Cerebellar nuclear complex (tissue), 1 donor: ENCODE results near the gene SH3GLB2.
"Not testable (repeated sequence)": the region's sequence is repeated elsewhere in the genome, so short reads cannot be mapped to it uniquely, and the experiment has no call there.

ENCODE experiments used
- DNase-seq, 2 experiments: peaks; one replicate each; lab custom pipeline; 2025; lab: John Stamatoyannopoulos, UW

SH3GLB2 gene

DNA sequence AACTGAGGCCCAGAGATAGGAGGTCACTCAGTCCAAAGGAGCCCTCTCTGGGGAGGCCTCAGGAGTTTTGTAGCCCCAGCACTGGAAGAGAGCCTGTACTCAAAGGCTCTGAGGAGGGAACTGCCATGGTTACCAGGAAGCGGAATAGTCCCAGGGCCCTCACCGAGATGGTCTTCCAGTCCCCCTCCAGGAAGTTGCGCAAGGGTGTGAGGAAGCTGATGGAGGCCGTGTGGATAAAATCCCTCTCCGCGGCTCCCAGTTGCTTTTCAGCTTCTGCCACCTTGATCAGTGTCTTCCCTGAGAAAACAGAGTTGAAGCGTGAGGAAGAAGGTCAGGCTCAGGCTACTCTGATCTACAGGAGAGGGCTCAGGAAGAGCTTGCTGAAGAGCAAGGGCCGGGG is 13.5 kb downstream of the SH3GLB2 start:
- DNase-seq: no peak

DNA sequence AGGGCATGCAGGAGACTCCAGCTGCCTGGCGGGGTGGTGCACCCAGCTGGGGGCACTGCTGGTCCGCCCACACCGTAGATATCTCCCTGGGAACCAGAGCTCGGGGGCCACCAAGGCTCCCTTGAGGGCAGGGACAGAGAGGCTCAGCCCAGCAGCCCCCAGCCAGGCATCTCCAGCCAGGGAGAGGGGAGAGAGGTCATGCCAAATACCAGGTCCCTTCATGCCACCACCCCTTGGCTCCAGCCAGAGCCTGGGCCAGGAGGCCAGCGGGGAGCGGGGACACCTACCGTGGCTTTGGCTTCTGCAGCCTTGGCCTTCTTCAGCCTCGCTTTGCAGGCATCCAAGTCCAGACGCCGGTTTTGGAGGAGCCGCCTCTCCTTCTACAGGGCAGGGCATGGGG is 14.0 kb downstream of the SH3GLB2 start:
- DNase-seq: no peak

DNA sequence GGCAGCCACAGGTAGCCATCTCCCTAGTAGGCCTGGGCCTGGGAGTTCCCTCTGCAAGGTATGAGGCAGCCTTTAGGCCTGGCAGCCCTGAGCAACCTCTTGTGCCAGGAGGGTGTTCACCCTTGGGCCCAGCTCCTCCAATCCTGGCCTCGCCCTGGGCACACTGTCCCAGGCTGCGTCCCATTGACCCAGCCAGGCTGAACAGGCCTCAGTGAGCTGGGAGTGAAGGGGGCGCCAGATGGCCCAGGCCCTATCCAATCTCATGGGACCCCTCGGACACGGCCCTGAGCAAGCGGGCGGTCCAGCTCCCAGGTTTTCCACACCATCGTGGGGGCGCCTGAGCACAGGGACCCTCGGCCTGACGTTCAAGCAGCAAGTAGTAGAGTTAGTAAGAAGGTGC is 14.5 kb downstream of the SH3GLB2 start:
- DNase-seq: no peak

DNA sequence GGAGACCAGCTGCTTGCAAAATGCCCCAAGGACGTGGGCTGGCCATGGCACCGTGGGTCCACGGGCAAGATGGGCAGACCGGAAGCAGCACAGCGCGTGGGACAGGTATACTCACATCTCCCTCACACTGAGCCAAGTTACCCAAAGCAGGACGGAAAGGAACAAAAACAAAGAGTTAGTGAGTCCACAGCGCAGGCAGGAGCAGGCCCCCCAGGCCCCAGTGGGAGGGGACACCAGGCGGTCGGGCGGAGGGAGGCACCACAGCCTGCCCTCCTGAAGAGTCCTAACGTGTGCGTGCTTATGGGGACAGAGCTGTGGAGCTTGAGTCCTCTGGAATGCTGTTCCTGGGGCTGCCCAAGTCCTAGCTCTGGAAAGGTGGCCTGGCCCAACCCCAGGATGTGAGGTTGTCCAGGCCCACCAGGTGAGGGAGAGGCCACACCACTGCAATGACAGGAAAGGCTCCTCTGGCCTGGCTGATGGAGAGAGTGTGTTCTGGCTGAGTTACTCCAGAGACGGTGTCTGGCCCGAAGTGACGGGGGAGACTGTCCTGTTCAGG is 15.2 kb downstream of the SH3GLB2 start:
- DNase-seq: no peak

DNA sequence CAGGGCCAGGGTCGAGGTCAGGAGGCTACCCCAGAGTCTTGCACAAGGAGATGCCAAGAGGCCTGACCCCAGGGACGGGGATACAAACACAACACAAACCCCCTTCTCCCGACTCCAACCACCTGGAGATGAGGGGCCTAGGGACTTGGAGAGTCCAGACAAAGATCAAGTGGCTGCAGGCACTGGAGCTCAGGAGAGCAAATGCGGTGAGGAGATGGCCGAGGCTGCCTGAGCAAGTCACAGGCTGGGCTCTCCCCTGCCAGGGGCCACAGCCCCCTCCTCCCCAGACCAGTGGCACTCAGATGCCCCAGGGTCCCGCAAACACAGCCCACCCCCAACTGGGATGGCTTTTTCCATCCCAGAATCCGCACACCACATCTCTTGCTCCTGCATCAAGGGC is 15.8 kb downstream of the SH3GLB2 start:
- no peak for DNase-seq

DNA sequence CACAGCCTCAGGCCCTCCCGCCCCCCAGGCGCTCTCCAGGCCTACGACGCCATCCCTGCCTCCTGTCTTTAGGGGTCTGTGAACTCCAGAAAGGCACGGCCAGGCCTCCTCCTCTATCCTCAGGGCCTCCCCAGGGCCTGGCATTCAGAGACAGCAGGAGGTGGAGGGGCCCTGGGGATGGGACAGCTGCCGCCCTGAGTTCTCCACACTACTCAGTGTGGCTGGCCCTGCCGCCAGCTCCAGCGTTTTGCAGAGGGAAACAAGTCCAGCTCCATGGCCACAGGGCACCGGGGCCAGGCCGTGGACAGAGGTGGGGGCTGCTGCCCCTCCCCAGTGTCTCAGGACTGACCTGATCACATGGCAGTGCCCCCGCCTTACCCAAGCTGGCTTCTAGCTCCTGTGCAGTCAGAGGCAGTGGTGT is 16.4 kb downstream of the SH3GLB2 start:
- no peak for DNase-seq

DNA sequence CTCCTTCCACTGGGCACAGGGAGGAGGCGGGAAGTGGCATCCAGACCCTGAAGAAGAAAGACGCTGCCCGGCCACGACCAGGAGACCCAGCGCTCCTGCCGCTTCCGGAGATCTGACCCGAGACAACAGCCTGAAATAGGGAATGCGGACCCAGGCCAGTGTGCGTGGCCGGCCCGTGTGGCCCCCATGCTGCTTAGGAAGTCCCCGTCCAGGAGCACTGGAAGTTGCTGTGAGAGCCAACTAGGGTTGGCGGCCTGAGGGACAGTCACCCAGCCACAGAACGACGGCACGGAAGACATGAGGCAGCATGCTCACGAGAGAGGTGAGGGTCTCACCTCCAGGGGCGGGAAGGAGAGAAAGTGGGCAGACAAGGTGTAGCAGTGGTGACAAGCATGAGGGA is 17.0 kb downstream of the SH3GLB2 start:
- no peak for DNase-seq

DNA sequence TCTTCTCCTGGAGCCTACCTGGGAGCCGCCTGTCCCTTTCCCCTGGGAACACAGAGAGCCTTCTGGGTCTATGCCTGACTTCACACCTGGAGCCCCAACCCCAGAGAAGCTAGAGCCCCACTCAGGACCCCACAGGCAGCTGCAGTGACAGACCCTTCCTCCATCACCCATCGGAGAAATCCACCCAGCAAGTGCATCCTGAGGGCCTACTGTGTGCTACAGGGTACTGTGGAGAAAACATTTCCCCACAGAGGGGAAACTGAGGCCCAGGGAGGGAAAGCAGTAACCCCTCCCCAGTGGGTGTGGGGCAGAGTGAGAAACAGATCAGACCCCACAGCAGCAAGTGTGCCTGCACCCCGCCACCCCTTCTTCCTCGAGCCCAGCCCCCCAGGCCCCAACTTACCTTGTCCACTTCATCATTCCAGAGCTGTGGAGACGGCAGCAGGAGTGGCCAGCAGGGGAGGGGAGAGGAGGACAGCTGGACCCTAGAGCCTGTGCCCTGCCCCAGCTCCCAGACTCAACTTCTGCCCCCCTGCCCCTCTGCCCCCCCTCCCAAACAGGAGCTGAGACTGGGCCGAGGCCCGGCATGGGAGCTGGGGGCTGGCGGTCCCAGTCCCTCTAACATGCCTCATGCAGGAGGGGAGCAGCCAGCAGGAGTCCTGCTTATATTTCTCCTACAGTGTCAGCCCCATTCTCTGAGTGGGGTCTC is 17.7 kb downstream of the SH3GLB2 start:
- DNase-seq: no peak

DNA sequence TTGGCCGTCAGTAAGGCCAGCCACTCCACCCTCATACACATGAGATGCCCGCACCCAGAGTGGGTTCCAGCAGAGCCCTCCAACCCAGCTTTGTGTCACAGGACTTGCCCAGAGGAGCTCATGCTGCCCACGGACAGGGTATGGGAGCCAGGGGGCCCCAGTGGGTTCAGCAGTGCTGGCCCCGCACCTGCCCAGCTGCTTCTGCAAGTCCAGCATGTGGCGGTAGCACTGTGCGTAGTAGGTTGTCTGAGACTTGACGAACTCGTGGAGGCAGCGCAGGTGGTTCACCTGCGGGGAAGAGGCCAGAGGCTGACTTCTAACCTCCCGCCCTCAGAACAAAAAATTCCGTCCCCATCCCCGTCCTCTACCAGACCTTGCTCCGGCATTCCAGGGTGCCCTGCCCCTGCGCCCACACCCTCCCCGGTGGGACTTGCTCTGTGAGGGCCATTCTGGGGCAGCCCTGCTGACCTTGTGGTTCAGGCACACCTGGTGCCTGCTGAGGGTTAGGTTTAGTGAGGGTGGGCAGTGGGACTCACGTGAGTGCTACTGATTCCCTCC is 18.5 kb downstream of the SH3GLB2 start:
- DNase-seq: no peak

DNA sequence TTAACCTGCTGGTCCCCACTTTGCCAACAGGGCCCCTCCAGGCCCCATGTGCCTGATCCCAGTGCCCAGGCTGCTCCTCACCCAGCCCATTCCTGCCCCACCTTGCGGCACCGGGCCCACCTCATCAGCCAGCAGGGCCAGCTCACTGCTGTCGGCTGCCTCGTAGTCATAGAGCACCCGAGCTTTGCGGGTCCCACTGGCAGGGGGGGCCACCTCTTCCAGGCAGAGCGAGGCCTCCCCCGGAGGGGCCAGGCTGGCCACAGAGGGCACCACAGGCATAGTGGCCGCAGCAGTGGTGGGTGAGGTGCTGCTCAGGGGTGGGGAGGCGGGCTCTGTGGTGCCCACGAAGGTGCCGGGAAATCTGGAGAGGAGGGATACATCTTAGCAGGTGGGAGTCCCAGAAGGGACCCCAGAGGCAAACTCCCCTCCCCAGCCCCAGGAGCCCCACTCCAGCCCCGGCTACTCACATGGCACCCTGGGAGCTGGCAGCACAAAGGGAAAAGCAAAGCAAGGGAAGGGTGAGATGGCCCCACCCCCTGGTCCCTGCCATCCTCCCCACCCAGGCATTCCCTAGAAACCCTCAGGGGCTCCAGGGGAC is 19.0 kb downstream of the SH3GLB2 start:
- DNase-seq: no peak

DNA sequence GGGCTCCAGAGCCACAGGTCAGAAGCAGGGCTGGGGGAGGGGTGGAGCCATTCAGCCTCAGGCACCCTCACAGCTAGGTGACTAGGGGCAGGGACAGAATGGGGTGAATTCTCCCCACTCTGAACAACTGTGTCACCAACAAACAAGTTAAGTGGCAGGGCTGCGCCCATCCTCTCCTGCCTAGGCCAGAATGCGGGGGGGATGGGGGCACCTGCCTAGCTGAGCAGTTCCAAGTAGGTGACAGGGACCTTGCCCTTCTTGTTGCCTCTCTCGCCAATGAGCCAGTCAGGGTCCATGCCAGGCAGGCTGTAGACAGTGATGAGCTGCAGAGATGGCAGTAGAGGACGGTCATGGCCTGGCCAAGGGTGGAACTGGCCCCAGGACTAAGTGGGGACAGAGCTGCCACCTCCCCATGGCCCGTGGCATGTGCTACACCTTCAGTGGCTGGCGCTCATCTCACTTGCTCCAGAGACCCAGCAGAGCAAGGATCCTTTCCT is 19.6 kb downstream of the SH3GLB2 start:
- DNase-seq: no peak

DNA sequence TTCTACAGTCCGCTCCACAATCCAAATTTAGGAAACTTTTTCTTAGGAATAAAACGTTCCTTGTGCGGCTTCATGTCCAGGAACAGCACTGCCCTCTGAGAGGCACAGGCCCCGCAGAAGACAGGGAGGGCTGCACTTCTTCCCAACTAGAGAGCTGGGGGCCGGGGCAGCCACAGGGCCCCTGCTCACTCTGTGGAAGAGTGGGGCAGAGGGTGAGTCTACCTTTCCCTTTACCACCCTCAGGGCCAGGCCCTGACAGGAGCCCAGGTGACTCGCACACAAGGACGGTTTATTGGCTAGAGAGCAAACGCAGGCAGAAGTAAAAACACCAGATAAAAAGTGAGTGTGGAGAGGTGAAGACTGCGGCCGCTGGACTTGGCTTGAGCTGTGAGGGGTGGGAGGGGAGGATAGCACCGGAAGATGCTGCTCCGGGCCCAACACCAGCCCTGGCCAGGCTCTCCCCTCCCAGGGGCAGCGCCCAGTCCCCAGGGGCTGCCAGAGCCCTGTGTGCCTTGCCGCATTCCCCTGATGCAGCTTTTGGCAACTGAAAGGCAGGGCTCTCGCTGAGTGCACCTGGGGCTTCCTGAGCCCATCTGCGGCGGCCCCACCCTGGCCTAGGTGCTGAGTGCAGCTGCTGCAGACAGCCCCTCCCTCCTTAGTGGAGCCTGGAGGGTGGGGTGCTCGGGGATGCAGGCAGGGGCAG is 20.2 kb downstream of the SH3GLB2 start:
- no peak for DNase-seq

DNA sequence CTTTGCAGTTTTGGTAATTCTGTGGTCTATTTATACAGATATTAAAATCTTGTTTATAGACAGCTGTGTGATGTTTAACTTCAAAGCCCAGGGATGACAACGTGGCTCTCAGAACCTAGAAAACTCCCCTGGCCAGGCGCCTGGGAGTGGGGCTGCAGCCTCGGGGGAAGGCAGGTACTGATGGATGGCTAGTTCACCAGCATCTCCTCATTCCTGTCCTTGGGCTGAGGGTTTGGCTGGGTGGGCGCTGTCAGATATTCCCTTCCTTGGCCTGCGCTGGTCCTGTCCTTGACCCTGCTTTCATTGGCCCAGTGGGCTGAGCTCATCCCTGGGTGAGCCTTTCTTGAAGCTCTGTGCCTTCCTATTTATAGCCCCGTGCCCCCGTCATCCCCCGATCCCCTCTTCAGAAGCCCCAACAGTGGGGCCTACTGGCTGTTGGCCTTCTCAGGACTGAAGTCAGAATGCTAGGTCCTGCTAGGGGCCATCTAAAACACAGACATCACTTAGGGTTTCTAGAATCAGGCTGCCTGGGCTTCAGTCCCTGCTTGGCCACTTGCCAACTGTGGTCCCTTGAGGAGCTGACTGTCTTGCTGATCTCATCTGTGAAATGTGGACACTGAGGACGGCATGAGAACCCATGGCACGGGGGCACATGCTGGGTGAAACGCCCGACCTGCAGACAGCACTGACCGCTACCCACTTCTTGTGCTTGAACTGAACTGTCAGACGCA is 20.9 kb downstream of the SH3GLB2 start:
- DNase-seq: no peak

DNA sequence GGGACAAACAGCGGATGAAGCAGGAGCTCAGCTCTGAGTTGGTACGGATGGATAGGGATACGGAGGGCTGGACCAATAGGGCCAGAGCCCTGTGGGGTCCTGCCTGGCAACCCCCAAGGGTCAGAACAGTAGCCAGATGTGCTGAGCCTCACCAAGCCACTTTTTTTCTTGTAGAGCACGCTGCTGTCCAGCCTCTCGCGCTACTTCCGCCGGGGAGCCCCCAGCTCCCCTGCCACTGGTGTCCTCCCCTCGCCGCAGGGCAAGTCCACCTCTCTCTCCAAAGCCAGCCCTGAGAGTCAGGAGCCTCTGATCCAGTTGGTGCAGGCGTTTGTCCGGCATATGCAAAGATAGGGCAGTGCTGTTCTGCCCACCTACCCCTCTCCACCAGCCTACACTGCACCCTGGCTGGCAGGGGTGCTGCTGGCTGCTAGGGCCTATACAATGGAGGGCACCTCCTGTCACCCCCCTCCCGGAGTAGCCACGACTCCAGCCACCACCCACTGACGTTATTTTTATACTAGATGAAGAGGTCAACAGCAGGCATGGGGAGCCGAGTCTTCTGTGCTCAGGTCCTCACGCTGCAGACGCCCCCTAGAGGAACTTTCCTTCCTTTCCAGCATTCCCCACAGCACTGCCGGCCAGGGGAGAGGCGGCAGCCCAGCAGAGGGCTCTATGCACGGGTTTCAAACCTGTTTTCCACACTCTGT is 21.6 kb downstream of the SH3GLB2 start:
- DNase-seq: peak; percentile 24 to 78

DNA sequence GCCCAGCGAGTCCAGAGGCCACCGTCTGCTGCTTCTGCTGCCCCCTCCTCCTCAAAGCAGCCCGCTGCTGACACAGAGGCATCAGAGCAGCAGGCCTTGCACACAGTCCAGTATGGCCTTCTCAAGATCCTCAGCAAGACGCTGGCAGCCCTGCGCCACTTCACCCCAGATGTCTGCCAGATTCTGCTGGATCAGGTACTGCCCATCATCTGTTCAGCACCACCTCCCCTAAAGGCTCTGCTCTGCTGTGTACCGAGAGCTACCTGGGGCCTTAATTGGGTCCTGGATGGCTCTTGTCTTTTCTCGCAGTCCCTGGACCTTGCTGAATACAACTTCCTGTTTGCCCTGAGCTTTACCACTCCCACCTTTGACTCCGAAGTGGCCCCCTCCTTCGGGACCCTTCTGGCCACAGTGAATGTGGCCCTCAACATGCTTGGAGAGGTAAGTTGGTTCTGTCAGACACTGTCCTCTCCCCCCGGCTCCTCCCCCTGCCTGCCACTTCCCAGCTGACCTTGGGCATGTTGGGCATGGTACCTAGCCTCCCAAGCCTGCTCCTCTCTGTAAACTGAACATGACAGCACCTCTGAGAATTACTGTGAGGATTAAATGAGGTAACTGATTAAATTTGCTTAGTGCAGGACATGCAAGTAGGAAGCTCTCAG is 22.7 kb downstream of the SH3GLB2 start:
- DNase-seq: no peak

DNA sequence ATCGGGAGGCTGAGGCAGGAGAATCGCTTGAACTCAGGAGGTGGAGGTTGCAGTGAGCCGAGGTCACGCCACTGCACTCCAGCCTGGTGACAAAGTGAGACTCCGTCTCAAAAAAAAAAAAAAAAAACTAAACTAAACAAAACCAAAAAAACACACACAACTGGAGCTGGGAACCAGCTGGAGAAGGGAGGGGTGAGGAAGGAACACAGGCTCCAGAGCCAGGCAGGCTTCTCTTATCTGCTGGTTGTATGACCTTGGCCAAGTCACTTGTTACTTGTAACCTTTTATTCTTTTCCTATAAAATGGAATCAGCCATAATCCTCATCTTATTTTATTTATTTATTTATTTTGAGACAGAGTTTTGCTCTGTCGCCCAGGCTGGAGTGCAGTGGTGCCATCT is 24.0 kb downstream of the SH3GLB2 start:
- not testable (repeated sequence) for DNase-seq

DNA sequence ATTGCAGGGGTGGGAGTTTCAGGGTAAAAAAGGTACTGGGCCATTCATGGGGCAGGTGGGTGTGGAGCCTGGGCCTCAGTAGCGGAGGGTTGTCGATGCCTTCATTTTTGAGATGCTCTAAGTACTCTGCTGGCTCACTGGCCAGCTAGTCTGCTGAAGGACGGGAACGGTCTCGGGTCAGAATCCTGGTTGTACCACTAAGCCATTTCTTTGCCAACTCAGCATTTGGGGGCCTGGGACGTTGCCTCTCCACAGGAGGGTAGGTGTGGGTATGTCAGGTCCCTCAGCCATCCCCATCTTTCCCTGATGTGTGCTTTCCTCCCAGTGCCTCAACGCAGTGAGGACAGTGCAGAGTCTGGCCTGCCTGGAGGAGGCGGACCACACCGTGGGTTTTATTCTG is 25.1 kb downstream of the SH3GLB2 start:
- DNase-seq: no peak

DNA sequence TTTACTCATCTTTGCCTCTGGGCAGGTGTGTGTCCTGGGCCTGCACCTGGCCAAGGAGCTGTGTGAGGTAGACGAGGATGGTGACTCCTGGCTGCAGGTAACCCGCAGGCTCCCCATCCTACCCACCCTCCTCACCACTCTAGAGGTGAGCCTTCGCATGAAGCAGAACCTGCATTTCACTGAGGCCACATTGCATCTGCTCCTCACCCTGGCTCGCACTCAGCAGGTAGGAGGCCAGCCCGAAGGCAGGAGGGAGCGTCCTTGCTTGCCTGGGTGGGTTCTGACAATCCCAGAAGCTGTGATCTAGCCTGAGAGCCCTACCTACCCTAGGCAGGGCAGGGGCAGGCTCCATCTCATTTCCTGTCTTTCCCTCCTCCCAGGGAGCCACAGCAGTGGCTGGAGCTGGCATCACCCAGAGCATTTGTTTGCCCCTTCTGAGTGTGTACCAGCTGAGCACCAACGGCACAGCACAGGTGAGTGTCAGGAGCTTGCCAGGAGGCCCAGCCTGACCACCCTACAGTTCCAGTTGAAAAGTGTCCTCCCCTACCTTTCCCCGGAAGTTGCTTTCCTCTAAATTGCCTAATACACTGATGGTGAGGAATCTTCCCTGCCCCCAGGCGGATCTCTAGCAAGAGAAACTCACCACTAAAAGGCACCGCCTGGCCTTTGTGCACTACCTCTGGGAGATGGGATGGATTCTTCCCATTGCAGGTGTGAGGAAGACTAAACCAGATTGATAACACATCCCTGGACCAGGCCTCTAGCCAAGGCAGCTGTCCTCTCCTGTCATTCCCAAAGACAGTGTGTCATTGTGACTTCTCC is 26.4 kb downstream of the SH3GLB2 start:
- DNase-seq: no peak

DNA sequence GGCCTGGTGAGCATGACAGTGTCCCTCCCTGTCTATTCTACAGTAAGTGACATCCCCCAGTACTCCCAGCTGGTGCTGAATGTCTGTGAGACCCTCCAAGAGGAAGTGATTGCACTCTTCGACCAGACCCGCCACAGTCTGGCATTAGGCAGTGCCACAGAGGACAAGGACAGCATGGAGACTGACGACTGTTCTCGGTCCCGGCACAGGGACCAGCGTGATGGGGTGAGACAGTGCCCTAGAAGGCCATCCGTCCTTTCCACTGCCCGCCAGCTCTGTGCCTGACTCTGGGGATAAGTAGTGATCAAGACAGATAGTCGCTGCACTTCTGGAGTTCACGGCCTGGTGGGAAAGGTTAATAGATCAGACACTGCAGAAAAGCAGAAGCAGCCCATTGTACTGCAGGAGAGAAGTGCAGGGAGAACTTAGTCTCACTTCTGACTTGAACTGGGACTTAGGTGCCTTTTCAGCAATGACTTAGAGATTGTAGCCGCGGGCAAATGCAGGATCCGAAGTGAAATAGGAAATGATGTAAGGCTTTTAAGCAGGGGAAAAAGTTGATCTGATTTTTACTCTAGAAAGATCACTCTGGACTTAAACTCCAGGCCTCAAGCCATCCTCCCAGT is 28.4 kb downstream of the SH3GLB2 start:
- no peak for DNase-seq
